Natural killer cell (primary cell): Measurements from ENCODE around the gene SNAI3. TPM values are rescaled to one million over a fixed set of nuclear protein-coding genes. Genes with fewer than 3 reads are reported as not detected.

ENCODE experiments used
- ATAC-seq, 3 donors: fragments of 150-1000 bp in 2 of 3; fragments of 200-7000 bp in 1 of 3; cut with Tn5 transposase; 1 replicate in 1 of 3; 2 replicates in 2 of 3; pipeline ENCODE4 v1.10.0; 2021; ENCODE audit warnings: mild to moderate bottlenecking in 2 of 3, moderate library complexity in 2 of 3
- DNase-seq, 2 donors: peaks; one replicate each; pipeline versions ENCODE4 v3.0.0 to v3.0.0-alpha.2; 2013 to 2021; ENCODE audit warnings: mixed read lengths in 1 of 2
- H3K27ac ChIP-seq: one replicate; pipeline ENCODE4 v1.5.1; 2013; ENCODE audit warnings: mild to moderate bottlenecking, low read length
- H3K27me3 ChIP-seq: one replicate; pipeline ENCODE4 v1.6.1; 2013; ENCODE audit warnings: low read length; ENCODE audit not compliant: control insufficient read depth, insufficient read depth
- H3K36me3 ChIP-seq: one replicate; pipeline ENCODE4 v1.6.1; 2013; ENCODE audit warnings: low read length; ENCODE audit not compliant: control insufficient read depth, insufficient read depth
- H3K4me1 ChIP-seq: one replicate; pipeline ENCODE4 v1.6.1; 2013; ENCODE audit warnings: low read length; ENCODE audit not compliant: control insufficient read depth, insufficient read depth
- H3K4me3 ChIP-seq: one replicate; pipeline ENCODE4 v1.5.1; 2013; ENCODE audit warnings: low read length
- H3K9me3 ChIP-seq: one replicate; pipeline ENCODE4 v1.6.1; 2013; ENCODE audit warnings: low read length; ENCODE audit not compliant: control insufficient read depth, insufficient read depth
- H3K27ac Mint-ChIP-seq, 2 donors: one replicate each; pipeline ENCODE4 v1.8.0; 2022; ENCODE audit warnings: mild to moderate bottlenecking in 2 of 2, mixed read lengths in 2 of 2, moderate library complexity in 1 of 2
- H3K27me3 Mint-ChIP-seq, 2 donors: one replicate each; pipeline ENCODE4 v1.8.0; 2022; ENCODE audit warnings: low read depth in 2 of 2, mixed read lengths in 2 of 2
- H3K36me3 Mint-ChIP-seq: one replicate; pipeline ENCODE4 v1.8.0; 2022; ENCODE audit warnings: mixed read lengths
- H3K4me1 Mint-ChIP-seq, 2 donors: one replicate each; pipeline ENCODE4 v1.8.0; 2022; ENCODE audit warnings: mixed read lengths in 2 of 2
- H3K4me3 Mint-ChIP-seq: one replicate; pipeline ENCODE4 v1.8.0; 2022; ENCODE audit warnings: mild to moderate bottlenecking, moderate library complexity, mixed read lengths
- H3K9me3 Mint-ChIP-seq, 2 donors: one replicate each; pipeline ENCODE4 v1.8.0; 2022; ENCODE audit warnings: mixed read lengths in 2 of 2
- WGBS: methylation state at CpG from one replicate; pipeline ENCODE4 v1.1.7; 2013; ENCODE audit warnings: missing lambda C conversion rate; ENCODE audit not compliant: insufficient coverage; 5-methylcytosine and 5-hydroxymethylcytosine counted together
- intact Hi-C: fragments of 100-400 bp; cut with micrococcal nuclease; formaldehyde crosslinking; loops from one replicate; pipeline ENCODE4 v1.14.2; 2022
- total RNA-seq, 4 donors: library from RNA; stranded (reverse); fragments of 120-200 nt in 1 of 4; gene quantifications; one replicate each; pipeline versions ENCODE4 v1.2.3 to v1.2.4, GENCODE V29; 2013 to 2022
- TF ChIP-seq, protein P1 (sequence below): fragments of 200-600 bp; IDR thresholded peaks from one replicate; pipeline ENCODE4 v1.8.0; 2022; ENCODE audit warnings: antibody characterized with exemption

SNAI3 gene
- total RNA-seq, 3 donors from 2014 or later (not counting 1 experiment from before 2014, with no cell fraction given) = 8.2 to 9.2 (median 8.4) TPM

DNA sequence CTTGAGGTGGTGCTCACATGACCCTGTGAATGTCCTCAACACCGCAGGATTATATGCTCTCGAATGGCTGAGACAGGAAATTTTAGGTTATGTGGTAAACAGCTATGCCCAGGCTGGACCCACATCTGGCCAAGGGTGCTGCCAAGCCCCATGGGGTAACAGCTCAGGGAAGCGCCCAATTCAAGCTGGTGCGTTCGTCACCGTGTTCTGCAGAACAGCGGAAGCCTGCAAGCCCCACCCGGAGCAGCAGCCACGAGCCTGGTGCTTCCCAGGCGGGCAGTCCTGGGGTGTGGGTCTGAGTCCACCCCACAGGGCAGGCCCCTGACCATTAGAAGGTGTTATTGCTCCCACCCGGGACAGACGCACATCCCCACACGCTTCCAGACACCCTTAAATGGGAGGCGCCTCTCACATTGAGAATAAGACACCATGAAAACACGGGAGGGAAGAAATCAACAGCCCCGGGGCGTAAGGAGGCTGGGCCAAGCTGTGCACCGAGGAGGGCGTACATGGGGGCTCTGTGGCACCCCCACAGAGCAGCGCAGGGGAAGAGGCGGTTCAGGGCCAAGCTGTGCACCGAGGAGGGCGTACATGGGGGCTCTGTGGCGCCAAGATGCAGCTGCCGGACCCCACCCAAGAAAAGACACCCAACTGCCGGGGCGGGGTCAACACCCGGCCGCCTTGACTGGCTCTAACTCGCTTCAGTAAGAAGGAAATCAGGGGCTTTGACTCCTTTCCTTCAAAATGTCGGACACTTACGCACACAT lies 32.5 kb downstream of the SNAI3 start:
- DNase-seq (peak; percentile 55 to 77), ATAC-seq (peak; percentile 39 to 49 (median 40))
- H3K36me3 ChIP-seq = peaks cover 32% of the 10 kb centered on the region
- peak overlapping the region; percentile 96 to 99 for H3K27ac Mint-ChIP-seq
- H3K4me3 Mint-ChIP-seq = peak overlapping the region; percentile 78
- TF ChIP-seq, protein P1, sequence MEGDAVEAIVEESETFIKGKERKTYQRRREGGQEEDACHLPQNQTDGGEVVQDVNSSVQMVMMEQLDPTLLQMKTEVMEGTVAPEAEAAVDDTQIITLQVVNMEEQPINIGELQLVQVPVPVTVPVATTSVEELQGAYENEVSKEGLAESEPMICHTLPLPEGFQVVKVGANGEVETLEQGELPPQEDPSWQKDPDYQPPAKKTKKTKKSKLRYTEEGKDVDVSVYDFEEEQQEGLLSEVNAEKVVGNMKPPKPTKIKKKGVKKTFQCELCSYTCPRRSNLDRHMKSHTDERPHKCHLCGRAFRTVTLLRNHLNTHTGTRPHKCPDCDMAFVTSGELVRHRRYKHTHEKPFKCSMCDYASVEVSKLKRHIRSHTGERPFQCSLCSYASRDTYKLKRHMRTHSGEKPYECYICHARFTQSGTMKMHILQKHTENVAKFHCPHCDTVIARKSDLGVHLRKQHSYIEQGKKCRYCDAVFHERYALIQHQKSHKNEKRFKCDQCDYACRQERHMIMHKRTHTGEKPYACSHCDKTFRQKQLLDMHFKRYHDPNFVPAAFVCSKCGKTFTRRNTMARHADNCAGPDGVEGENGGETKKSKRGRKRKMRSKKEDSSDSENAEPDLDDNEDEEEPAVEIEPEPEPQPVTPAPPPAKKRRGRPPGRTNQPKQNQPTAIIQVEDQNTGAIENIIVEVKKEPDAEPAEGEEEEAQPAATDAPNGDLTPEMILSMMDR = no peak
- intact Hi-C loops = loop anchor here (1.0 to 5.0 kb wide), 4 partner anchors 10 to 1266 kb away; partner anchors contain the start of gene MVD
- H3K27me3 Mint-ChIP-seq = no peaks in the 10 kb centered on the region
- H3K9me3 Mint-ChIP-seq = no peaks in the 10 kb centered on the region
- peaks cover 42 to 48% of the 10 kb centered on the region in 2 donors for H3K4me1 Mint-ChIP-seq
- no peaks in the 10 kb centered on the region for H3K36me3 Mint-ChIP-seq
- no peaks in the 10 kb centered on the region for H3K27me3 ChIP-seq
- H3K4me3 ChIP-seq = no peak overlapping the region
- H3K9me3 ChIP-seq = no peaks in the 10 kb centered on the region
- peak overlapping the region; percentile 99 for H3K27ac ChIP-seq
- H3K4me1 ChIP-seq = peaks cover 70% of the 10 kb centered on the region
- 52% methylated on average over 32 of the region's 32 CpGs for WGBS

DNA sequence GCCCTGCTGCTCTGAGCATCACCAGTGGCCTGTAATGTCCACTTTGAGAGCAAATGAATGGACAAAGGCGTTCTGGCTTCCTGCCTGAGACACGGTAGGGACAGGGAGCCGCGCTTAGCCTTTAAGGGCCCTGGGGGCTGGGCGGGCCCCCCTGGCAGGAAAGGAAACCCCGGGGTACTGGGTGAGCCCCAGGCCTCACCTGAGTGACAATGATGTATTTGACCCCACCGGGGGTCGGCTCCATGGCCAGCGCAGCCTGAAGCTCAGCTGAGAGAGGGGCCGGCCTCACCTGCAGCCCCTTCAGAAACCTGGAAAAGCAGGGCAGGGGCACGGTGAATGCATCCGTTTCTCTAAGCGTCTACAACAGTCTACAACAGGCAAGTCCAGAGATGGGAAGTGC lies 33.2 kb downstream of the SNAI3 start:
- peaks cover 33% of the 10 kb centered on the region for H3K36me3 ChIP-seq
- peaks cover 77% of the 10 kb centered on the region for H3K4me1 ChIP-seq
- intact Hi-C loops = loop anchor here (1.0 to 5.0 kb wide), 3 partner anchors 13 to 1266 kb away; no protein-coding TSS in a partner anchor
- no peak overlapping the region for H3K4me3 ChIP-seq
- Mint-ChIP-seq H3K9me3 (no peaks in the 10 kb centered on the region), H3K27ac (peak overlapping the region; percentile 96 to 99), H3K27me3 (no peaks in the 10 kb centered on the region), H3K4me1 (peaks cover 42 to 51% of the 10 kb centered on the region in 2 donors), H3K4me3 (peak overlapping the region; percentile 78), H3K36me3 (no peaks in the 10 kb centered on the region)
- H3K27ac ChIP-seq = peak overlapping the region; percentile 99
- TF ChIP-seq, protein P1 = no peak
- ATAC-seq (no peak), DNase-seq (no peak)
- 77% methylated on average over 13 of the region's 13 CpGs for WGBS
- H3K27me3 ChIP-seq = no peaks in the 10 kb centered on the region
- H3K9me3 ChIP-seq = no peaks in the 10 kb centered on the region

DNA sequence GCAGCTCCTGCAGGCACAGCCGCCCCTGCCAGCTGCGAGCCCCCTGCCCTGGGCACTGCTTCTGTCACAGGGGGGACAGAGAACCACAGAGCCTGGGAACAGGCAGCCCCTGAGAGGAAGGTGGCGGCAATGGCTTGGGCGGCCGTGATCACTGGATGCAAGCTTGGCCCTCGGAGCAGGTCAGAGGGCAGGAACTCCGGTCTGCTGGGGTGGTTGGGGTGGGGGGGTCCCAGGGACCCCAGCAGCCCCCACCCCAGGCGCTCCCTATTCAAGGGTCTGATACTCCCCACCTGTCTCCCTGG lies 33.6 kb downstream of the SNAI3 start:
- peaks cover 81% of the 10 kb centered on the region for H3K4me1 ChIP-seq
- TF ChIP-seq, protein P1 = no peak
- H3K27me3 ChIP-seq = no peaks in the 10 kb centered on the region
- Mint-ChIP-seq H3K4me3 (peak overlapping the region; percentile 78), H3K36me3 (no peaks in the 10 kb centered on the region), H3K27ac (peak overlapping the region; percentile 96 to 99), H3K4me1 (peaks cover 42 to 55% of the 10 kb centered on the region in 2 donors), H3K9me3 (no peaks in the 10 kb centered on the region), H3K27me3 (no peaks in the 10 kb centered on the region)
- H3K4me3 ChIP-seq = no peak overlapping the region
- peaks cover 37% of the 10 kb centered on the region for H3K36me3 ChIP-seq
- no peak for ATAC-seq
- intact Hi-C loops = loop anchor here (1.0 to 5.0 kb wide), 3 partner anchors 12 to 1265 kb away; no protein-coding TSS in a partner anchor
- 71% methylated on average over 6 of the region's 8 CpGs for WGBS
- no peaks in the 10 kb centered on the region for H3K9me3 ChIP-seq
- DNase-seq = no peak
- peak overlapping the region; percentile 99 for H3K27ac ChIP-seq
